Heart left ventricle (tissue), 13 donors: Measurements from ENCODE around the gene ADAMTS3.

Experiments
- POLR2A ChIP-seq, 2 donors: fragments of 450-650 bp; IDR thresholded peaks; one replicate each; pipeline ENCODE4 v1.6.1; 2017; ENCODE audit warnings: antibody characterized with exemption in 2 of 2, mild to moderate bottlenecking in 2 of 2, moderate library complexity in 2 of 2
- TF ChIP-seq, protein P1 (sequence below), 12 donors: fragments of 200-600 bp; sonication (generic) in 4 of 12; IDR thresholded peaks; one replicate each; pipeline versions ENCODE4 v1.5.0 to v1.8.0; 2018 to 2022; ENCODE audit warnings: antibody characterized with exemption in 12 of 12, mild to moderate bottlenecking in 5 of 12
- donor health status: ischemic (EF 13 %, LVEDD 7.1; RV severe dilation, severe dysfunction).
- donor health status: DM: no; HTN: yes; CAD: no.
- donor health status: DM: no; HTN: no; CAD: no.
- donor health status: ischemic (EF 25% LVEDD 6.9; RV normal size, moderate dysfunction).
- donor health status: ischemic (EF 25% LVEDD 5.7; RV mildly dilated, moderate dysfunction).
- donor health status: ischemic (EF 35%, LVEDD 5.7; RV mildly dilated, moderate dysfunction).
- donor health status: nonischemic (EF 11% LVEDD 7.7; RV severe dilation, severe dysfunction).
- donor health status: DM: yes; HTN: yes; CAD: no.
- donor health status: PGD.
- donor health status: ischemic (EF 29% LVEDD 5.4; RV normal size, mild dysfunction).
- donor health status: nonischemic (EF 23%, LVEDD 6.1; RV moderate dilation, normal function).

DNA sequence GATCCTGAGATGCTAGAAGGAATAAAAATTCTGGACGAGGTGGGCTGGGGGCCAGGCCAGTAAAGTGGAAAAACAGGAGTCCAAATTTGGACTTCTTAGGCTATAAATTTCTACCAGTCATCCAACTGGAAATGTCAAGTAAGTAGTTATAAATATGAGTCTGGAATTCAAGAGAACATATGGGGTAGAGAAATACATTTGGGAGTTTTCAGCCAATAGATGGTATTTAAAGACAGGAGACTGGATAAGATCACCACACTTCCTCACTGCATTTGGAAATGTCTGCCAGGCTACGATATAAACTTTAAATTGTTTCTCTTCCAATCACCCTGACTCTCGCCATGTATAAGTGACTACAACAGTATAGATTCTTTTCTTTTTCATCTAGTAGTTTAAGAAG is 294.8 kb downstream of the ADAMTS3 start:
- TF ChIP-seq, protein P1, sequence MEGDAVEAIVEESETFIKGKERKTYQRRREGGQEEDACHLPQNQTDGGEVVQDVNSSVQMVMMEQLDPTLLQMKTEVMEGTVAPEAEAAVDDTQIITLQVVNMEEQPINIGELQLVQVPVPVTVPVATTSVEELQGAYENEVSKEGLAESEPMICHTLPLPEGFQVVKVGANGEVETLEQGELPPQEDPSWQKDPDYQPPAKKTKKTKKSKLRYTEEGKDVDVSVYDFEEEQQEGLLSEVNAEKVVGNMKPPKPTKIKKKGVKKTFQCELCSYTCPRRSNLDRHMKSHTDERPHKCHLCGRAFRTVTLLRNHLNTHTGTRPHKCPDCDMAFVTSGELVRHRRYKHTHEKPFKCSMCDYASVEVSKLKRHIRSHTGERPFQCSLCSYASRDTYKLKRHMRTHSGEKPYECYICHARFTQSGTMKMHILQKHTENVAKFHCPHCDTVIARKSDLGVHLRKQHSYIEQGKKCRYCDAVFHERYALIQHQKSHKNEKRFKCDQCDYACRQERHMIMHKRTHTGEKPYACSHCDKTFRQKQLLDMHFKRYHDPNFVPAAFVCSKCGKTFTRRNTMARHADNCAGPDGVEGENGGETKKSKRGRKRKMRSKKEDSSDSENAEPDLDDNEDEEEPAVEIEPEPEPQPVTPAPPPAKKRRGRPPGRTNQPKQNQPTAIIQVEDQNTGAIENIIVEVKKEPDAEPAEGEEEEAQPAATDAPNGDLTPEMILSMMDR (IDR thresholded peaks at IDR 0.05), result no peak
- TF ChIP-seq POLR2A (IDR thresholded peaks at IDR 0.05), result no peak
